HG03095 (cell line): ENCODE data around the gene SPRR5.

Experiments
- ATAC-seq: cut with Tn5 transposase; IDR thresholded peaks from one replicate; pipeline ENCODE4 v1.9.1; 2021; ENCODE audit warnings: moderate library complexity; ENCODE audit not compliant: unreplicated experiment

SPRR5 gene

DNA sequence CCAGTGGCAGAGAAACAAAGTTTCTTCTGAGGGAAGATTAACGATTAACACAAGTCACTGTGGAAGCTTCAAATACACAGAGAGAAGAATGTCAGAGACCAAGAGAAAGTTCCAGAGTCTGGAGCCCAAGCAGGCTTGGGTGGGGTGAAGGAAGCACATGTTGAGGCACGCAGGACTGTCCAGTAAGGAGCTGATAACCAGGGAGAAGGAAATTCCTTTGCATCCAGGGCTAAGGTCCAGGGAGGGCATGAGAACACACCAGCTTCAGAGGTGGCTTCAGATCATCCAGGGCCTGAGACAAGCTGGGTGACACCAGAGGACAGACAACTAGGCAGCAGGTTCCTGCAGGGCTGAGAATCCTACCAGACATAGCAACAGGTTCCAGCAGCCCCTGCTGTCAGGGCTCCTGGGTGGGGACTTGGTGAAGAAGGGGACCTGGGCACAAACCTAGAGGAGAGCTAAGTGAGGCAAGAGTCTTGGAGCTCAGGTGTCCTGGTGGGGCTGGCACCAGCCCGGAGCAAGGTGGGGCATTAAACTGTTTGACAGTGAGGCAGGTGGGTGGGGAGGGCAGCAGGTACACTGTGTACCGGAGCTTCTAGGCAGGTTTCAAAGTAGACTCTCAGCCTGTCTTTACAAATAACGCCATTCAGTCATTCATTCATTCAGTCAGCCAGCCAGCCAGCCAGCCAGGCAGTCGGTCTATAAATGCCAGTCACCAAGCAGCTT, 34.3 kb downstream of the SPRR5 start:
- no peak for ATAC-seq

GRCh38 chr1:152982076-152982475, 35.1 kb downstream of the SPRR5 start:
- no peak for ATAC-seq

- no peak for ATAC-seq
Measured at GRCh38 chr1:152983234-152983633, 36.2 kb downstream of the SPRR5 start.

GRCh38 chr1:152983743-152984142, 36.7 kb downstream of the SPRR5 start, which contains the start of gene SPRR1A:
SPRR1A (plus strand) TSS chr1:152984081; CDS start chr1:152985231, 1,150 bp downstream.
- no peak for ATAC-seq

- no peak for ATAC-seq
Measured at GRCh38 chr1:152986578-152986977, 39.6 kb downstream of the SPRR5 start.

DNA sequence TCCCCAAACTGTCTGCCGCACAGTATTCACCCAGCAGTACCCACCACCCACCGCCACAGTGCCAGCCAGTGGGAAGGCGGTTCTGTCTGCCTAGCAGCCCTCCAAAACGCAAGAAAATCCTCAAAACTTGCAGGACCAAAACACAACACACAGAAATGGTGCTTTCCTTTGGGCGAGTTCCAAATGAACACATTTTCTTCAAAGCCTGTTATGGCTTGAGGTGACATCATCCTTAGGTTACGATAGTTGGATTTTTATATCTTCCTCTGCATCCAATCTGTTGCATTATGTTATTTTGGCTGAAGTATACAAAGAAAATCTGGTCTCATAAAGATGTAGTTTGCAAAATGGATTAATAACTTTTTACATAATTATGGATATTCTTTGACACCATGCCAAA, 46.2 kb downstream of the SPRR5 start:
- no peak for ATAC-seq

DNA sequence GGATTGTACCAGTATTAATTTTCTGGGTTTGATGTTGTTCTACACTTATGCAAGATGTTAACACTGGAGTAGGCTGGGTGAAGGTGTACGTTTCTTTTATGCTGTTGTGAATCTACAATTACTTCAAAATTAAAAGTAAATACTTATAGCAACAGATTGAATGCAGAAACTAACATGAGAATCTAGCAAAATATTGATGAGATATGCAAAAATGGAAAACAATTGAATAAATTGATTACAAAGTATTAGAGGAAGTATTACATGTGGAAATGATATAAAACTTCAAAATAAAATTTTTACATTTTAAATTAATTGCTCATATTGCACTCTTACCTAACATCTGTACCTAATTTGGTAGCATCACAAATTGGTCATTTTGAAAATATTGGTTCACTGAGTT, 48.8 kb downstream of the SPRR5 start:
- ATAC-seq: no peak

DNA sequence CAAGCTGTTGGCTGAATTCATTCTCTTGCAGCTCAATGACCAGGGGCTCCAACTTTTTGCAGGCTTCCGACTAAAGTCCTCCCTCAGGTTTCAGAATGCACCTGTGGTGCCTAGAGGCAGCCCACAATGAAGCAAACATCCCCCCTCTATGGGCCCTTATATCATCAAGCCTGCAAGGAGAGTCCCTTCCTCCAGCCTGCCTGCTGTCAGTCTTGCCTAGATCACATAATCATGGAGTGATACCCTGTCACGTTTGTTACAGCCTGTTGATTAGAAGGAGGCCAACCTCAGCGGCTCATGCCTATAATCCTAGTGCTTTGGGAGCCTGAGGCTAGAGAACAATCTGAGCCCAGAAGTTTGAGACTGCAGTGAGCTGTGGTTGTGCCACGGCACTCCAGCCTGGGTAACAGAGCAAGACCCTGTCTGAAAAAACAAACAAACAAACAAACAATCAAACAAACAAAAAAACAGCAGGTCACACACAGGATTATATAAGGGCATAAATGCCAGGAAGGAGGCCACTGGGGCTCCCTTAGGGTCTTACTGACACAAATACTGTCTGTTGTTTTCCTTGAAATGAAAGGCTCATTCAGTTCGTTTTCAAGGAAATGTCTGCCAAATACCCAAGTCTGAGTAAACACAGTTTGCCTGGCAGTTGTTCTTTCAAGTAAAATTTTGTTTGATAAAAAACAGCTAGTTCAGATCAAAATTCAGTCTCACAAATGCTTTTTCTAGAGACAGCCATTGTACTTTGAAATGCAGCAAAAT, 49.8 kb downstream of the SPRR5 start:
- no peak for ATAC-seq

DNA sequence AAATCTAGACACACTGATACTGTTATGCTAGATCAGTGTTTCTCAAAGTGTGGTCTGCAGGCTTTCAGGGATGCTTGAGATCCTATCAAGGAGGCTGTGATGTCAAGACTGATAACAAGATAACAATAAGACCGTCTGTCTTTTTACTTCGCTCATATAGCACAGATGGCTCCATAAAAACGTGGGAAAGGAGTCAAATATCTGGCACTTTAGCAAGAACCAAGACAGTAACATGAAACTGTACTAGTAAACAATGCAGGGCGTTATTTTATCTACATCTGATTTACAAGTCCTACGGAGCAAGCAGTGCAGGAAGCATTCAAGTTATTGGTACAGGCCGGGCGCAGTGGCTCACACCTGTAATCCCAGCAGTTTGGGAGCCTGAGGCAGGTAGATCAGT, 50.9 kb downstream of the SPRR5 start:
- ATAC-seq: no peak

GRCh38 chr1:152998476-152998875, 51.5 kb downstream of the SPRR5 start:
- no peak for ATAC-seq
